GM12878 (cell line): ENCODE measurements around the gene RAB3IL1.

Experiments used
- EP300 ChIP-seq, 2 experiments: fragments of 150-350 bp in 1 of 2; IDR thresholded peaks; 2 replicates each; pipeline ENCODE4 v1.6.1; 2011 to 2012; ENCODE audit warnings: low read depth in 2 of 2, low read length in 2 of 2, borderline replicate concordance in 1 of 2, improper control_type of control experiment in 1 of 2, inconsistent platforms in 1 of 2; ENCODE audit not compliant: control insufficient read depth in 1 of 2
- HDGF ChIP-seq: fragments of 450-650 bp; IDR thresholded peaks from 2 replicates; pipeline ENCODE4 v1.6.1; 2016; ENCODE audit warnings: antibody characterized with exemption
- MTA3 ChIP-seq: IDR thresholded peaks from 2 replicates; pipeline ENCODE4 v1.6.1; 2012; ENCODE audit warnings: low read length, inconsistent platforms, borderline replicate concordance
- PBX3 ChIP-seq: IDR thresholded peaks from 2 replicates; pipeline ENCODE4 v1.6.1; 2011; ENCODE audit warnings: mild to moderate bottlenecking, low read depth, low read length, moderate library complexity; ENCODE audit not compliant: insufficient replicate concordance
- POLR2AphosphoS5 ChIP-seq: IDR thresholded peaks from 2 replicates; pipeline ENCODE4 v1.6.1; 2011; ENCODE audit warnings: mild to moderate bottlenecking, low read length, inconsistent platforms
- PRDM15 ChIP-seq: fragments of 450-650 bp; formaldehyde crosslinking; IDR thresholded peaks from 2 replicates; pipeline ENCODE4 v1.4.0; 2020; ENCODE audit warnings: mild to moderate bottlenecking, moderate library complexity
- RFX5 ChIP-seq: IDR thresholded peaks from 2 replicates; pipeline ENCODE4 v1.6.1; 2011; ENCODE audit warnings: low read depth, low read length, improper control_type of control experiment

GRCh38 chr11:61892085-61892370 is 25.3 kb downstream of the RAB3IL1 start:
- TF ChIP-seq HDGF (no peak), PBX3 (no peak), PRDM15 (CRISPR knock-in tag) (no peak), POLR2AphosphoS5 (no peak), EP300 (IDR thresholded peaks at IDR 0.05; ENCODE audit: borderline replicate concordance in 1 of 2, control insufficient read depth in 1 of 2, low read depth in 2 of 2, low read length in 2 of 2) (no peak), RFX5 (no peak), MTA3 (no peak)
